HepG2 (cell line): Measurements from ENCODE around the gene CES3. TPM values are rescaled to one million over a fixed set of nuclear protein-coding genes. Genes with fewer than 3 reads are reported as not detected.

Experiments used
- EED ChIP-seq: sonication (generic); formaldehyde crosslinking; IDR thresholded peaks from 2 replicates; pipeline ENCODE4 v1.5.0; 2020; ENCODE audit warnings: mild to moderate bottlenecking, missing genetic modification reagents
- FOXP4 ChIP-seq: sonication (generic); formaldehyde crosslinking; IDR thresholded peaks from 2 replicates; pipeline ENCODE4 v1.4.0; 2020; ENCODE audit warnings: missing genetic modification reagents
- KLF6 ChIP-seq: IDR thresholded peaks from 2 replicates; pipeline ENCODE4 v1.8.0; 2016; ENCODE audit warnings: missing biosample characterization, missing genetic modification reagents
- MIXL1 ChIP-seq: IDR thresholded peaks from 2 replicates; pipeline ENCODE4 v1.6.1; 2016
- NFATC3 ChIP-seq: sonication (generic); formaldehyde crosslinking; IDR thresholded peaks from 2 replicates; pipeline ENCODE4 v1.5.1; 2020; ENCODE audit warnings: mild to moderate bottlenecking, missing genetic modification reagents
- NR1H2 ChIP-seq: sonication (generic); formaldehyde crosslinking; IDR thresholded peaks from 2 replicates; pipeline ENCODE4 v1.8.1; 2022; ENCODE audit warnings: low read depth, missing genetic modification reagents, borderline replicate concordance
- POLR2G ChIP-seq: fragments of 200-400 bp; formaldehyde crosslinking; IDR thresholded peaks from 2 replicates; pipeline ENCODE4 v1.6.1; 2018; ENCODE audit warnings: mild to moderate bottlenecking, low read depth, low read length, moderate library complexity
- SSRP1 ChIP-seq: IDR thresholded peaks from 2 replicates; pipeline ENCODE4 v1.6.1; 2016; ENCODE audit warnings: control low read depth
- TFE3 ChIP-seq: IDR thresholded peaks from 2 replicates; pipeline ENCODE4 v1.6.1; 2016
- THAP11 ChIP-seq: IDR thresholded peaks from 2 replicates; pipeline ENCODE4 v1.6.1; 2016; ENCODE audit warnings: missing biosample characterization, missing genetic modification reagents
- TOE1 ChIP-seq: sonication (generic); formaldehyde crosslinking; IDR thresholded peaks from 2 replicates; pipeline ENCODE4 v1.4.0; 2020; ENCODE audit warnings: mild to moderate bottlenecking, missing genetic modification reagents
- ZEB1 ChIP-seq: IDR thresholded peaks from 2 replicates; pipeline ENCODE4 v1.6.1; 2012; ENCODE audit warnings: mild to moderate bottlenecking, low read depth, inconsistent platforms; ENCODE audit not compliant: insufficient replicate concordance
- ZFP1 ChIP-seq: IDR thresholded peaks from 2 replicates; pipeline ENCODE4 v1.6.1; 2016
- ZNF280D ChIP-seq: sonication (generic); formaldehyde crosslinking; IDR thresholded peaks from 2 replicates; pipeline ENCODE4 v1.5.1; 2020; ENCODE audit warnings: mild to moderate bottlenecking, missing genetic modification reagents
- ZNF609 ChIP-seq: sonication (generic); formaldehyde crosslinking; IDR thresholded peaks from 2 replicates; pipeline ENCODE4 v1.4.0; 2020; ENCODE audit warnings: mild to moderate bottlenecking, missing genetic modification reagents, borderline replicate concordance
- ZNF691 ChIP-seq: sonication (generic); formaldehyde crosslinking; IDR thresholded peaks from 2 replicates; pipeline ENCODE4 v1.4.0; 2020; ENCODE audit warnings: missing genetic modification reagents, low read depth, mild to moderate bottlenecking, borderline replicate concordance
- ZNF749 ChIP-seq: sonication (generic); formaldehyde crosslinking; IDR thresholded peaks from 2 replicates; pipeline ENCODE4 v1.8.0; 2022; ENCODE audit warnings: mild to moderate bottlenecking, missing genetic modification reagents, moderate library complexity, borderline replicate concordance
- polyA plus RNA-seq, 8 experiments: library from polyadenylated mRNA; depleted of rRNA in 3 of 8; stranded (reverse) in 7 of 8; unstranded in 1 of 8; fragments of >200 nt; fragmentation: Illumina TruSeq in 4 of 8; extraction: Trizol in 4 of 8; gene quantifications; 2 replicates each; pipeline versions ENCODE4 v1.2.1 to v1.2.3, GENCODE V29; 2011 to 2016; ENCODE audit warnings: low read depth in 4 of 8, missing spikeins in 1 of 8, mixed read lengths in 1 of 8; ENCODE audit not compliant: insufficient read depth in 1 of 8
- total RNA-seq, 5 experiments: library from RNA; depleted of rRNA; stranded (reverse); fragments of >200 nt; fragmentation: Illumina TruSeq; extraction: Trizol; gene quantifications; 2 replicates each; pipeline ENCODE4 v1.2.3, GENCODE V29; 2016; ENCODE audit warnings: low read depth in 1 of 5

The CES3 gene
- total and polyA plus RNA-seq, 2 of the 13 experiments (the other 11 are each of a cell fraction or from before 2014, with no cell fraction given): 6.6 to 17.4 TPM

GRCh38 chr16:67017810-67018488 is 56.9 kb downstream of the CES3 start (continued):
- TF ChIP-seq ZNF280D (CRISPR knock-in tag) (0 out of 2 replicates have a peak, but pooled peaks have one; percentile 39), ZFP1 (CRISPR knock-in tag) (peak; percentile 79; the same call in 1 of the 2 replicates), FOXP4 (CRISPR knock-in tag) (peak; percentile 46), NR1H2 (CRISPR knock-in tag) (no peak), MIXL1 (CRISPR knock-in tag) (peak; percentile 73; the same call in 1 of the 2 replicates), EED (CRISPR knock-in tag) (peak; percentile 80; the same call in 1 of the 2 replicates), POLR2G (no peak), TOE1 (CRISPR knock-in tag) (no peak), KLF6 (CRISPR knock-in tag) (peak; percentile 73; the same call in 1 of the 2 replicates), ZNF691 (peak; percentile 36; the same call in 1 of the 2 replicates), TFE3 (CRISPR knock-in tag) (peak; percentile 73), ZNF609 (no peak), ZEB1 (peak; percentile 88), THAP11 (CRISPR knock-in tag) (peak; percentile 76), SSRP1 (CRISPR knock-in tag) (no peak), ZNF749 (CRISPR knock-in tag) (0 out of 2 replicates have a peak, but pooled peaks have one; percentile 42), NFATC3 (CRISPR knock-in tag) (0 out of 2 replicates have a peak, but pooled peaks have one; percentile 68)
